ENCODE results near the gene NRXN3. TPM values are rescaled to one million over a fixed set of nuclear protein-coding genes. Genes with fewer than 3 reads are reported as not detected.

NRXN3 gene
- total RNA-seq, 4 donors from 2014 or later, result 0.56 to 1.6 (median 1.1) TPM

DNA sequence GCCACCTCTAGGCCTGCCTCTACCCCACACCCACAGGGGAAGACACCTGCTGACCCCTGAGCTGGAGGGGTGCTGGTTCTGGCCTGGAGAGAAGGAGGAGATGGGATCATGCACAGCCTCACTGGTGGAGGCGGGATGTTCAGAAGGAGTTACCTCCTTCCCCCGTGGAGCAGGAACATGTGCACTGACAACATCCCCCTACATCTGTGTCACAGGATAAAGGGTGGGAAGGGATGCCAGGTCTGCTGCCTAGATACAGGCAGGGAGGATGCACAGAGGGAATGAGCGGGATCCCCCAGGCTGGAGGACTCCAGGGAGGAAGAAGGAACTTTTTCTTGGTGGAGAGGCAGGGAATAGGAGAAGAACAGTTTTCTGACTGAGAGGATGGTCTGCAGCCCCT, 8.8 kb downstream of the NRXN3 start:
- Histone ChIP-seq H3K27me3 (no peaks in the 10 kb centered on the region), H3K27ac (no peak overlapping the region), H3K36me3 (no peaks in the 10 kb centered on the region), H3K4me1 (no peaks in the 10 kb centered on the region), H3K9me3 (no peaks in the 10 kb centered on the region), H3K4me3 (replicated peaks in 1 of 3) (no peak overlapping the region)
- intact Hi-C loops (cut with DNase I), result no loop called here
- no peak for DNase-seq
- TF ChIP-seq, protein P1, sequence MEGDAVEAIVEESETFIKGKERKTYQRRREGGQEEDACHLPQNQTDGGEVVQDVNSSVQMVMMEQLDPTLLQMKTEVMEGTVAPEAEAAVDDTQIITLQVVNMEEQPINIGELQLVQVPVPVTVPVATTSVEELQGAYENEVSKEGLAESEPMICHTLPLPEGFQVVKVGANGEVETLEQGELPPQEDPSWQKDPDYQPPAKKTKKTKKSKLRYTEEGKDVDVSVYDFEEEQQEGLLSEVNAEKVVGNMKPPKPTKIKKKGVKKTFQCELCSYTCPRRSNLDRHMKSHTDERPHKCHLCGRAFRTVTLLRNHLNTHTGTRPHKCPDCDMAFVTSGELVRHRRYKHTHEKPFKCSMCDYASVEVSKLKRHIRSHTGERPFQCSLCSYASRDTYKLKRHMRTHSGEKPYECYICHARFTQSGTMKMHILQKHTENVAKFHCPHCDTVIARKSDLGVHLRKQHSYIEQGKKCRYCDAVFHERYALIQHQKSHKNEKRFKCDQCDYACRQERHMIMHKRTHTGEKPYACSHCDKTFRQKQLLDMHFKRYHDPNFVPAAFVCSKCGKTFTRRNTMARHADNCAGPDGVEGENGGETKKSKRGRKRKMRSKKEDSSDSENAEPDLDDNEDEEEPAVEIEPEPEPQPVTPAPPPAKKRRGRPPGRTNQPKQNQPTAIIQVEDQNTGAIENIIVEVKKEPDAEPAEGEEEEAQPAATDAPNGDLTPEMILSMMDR (IDR thresholded peaks at IDR 0.05), result no peak
- no peak for TF ChIP-seq POLR2A (IDR thresholded peaks at IDR 0.05)
- 70 to 74% methylated on average over 3 of the region's 3 CpGs for WGBS, 2 donors

DNA sequence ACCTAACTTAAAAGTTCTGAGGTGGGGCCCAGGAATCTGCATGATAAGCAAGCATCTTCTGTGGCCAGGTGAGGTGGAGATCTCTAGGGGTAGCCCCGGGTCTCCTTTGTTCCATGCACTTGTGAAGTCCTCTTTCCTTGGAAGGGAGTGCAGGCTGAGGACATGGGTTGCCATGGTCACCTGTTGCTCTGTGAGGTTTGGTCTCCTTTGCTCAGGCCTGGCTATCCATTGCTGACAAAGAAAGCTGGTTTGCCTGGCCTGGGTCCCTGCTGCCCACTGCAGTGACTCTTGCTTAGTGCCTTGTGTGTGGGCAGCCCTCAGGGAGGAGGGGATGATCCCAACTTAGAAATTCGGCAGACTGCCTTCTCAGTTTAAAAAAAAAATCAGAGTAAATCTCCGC, 11.1 kb downstream of the NRXN3 start:
- no peaks in the 10 kb centered on the region for H3K27me3 ChIP-seq
- 60 to 70% methylated on average over 2 to 3 of the region's 3 CpGs for WGBS, 2 donors
- no peaks in the 10 kb centered on the region for H3K4me1 ChIP-seq
- DNase-seq, result no peak
- TF ChIP-seq, protein P1 (IDR thresholded peaks at IDR 0.05), result no peak
- TF ChIP-seq POLR2A (IDR thresholded peaks at IDR 0.05), result no peak
- H3K36me3 ChIP-seq, result no peaks in the 10 kb centered on the region
- H3K9me3 ChIP-seq, result no peaks in the 10 kb centered on the region
- H3K27ac ChIP-seq, result no peak overlapping the region
- H3K4me3 ChIP-seq (replicated peaks in 1 of 3), result no peak overlapping the region
- intact Hi-C loops (cut with DNase I), result no loop called here

DNA sequence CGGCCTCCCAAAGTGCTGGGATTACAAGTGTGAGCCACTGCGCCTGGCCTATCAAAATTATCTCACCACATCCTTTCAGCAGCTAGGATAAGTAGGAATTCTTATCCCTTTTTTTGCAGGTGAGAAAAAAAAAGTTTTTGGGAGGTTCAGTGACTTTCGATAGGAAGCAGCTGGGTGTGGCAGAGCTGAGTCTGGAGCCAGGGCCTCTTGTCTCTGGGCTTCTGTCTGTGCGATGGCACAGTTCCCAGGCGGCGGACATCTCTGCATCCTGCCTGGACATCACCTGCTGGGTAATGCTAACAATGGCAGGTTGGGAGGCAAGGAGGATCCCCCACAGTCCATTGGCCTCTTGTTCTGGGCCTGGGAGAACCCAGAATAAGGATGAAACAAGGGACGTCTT, 12.5 kb downstream of the NRXN3 start:
- Histone ChIP-seq H3K9me3 (no peaks in the 10 kb centered on the region), H3K36me3 (no peaks in the 10 kb centered on the region), H3K4me3 (replicated peaks in 1 of 3) (no peak overlapping the region), H3K27me3 (no peaks in the 10 kb centered on the region), H3K4me1 (no peaks in the 10 kb centered on the region), H3K27ac (no peak overlapping the region)
- 82 to 90% methylated on average over 7 of the region's 7 CpGs for WGBS, 2 donors
- no peak for DNase-seq
- intact Hi-C loops (cut with DNase I), result no loop called here
- TF ChIP-seq, protein P1 (IDR thresholded peaks at IDR 0.05), result no peak
- TF ChIP-seq POLR2A (IDR thresholded peaks at IDR 0.05), result no peak

DNA sequence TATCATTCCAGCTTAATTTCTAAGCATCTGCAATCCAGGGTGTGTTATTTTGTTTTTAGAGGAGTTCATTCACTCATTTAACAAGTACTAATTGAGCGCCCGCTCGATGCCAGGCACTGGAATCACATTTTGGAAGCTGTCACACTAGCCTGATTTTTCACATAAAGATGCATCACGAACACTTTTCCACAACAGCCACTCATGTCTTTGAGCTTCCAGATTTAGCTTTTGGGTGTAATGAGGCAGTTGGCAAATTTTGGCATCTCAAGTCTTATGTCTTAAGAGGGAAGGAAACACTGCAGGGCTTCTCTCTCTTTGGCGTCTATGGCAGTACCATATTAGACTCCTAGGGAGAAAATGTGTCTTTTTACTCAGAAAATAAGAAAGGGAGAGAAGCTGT, 14.0 kb downstream of the NRXN3 start:
- H3K27ac ChIP-seq, result no peak overlapping the region
- no peak overlapping the region for H3K4me3 ChIP-seq (replicated peaks in 1 of 3)
- no peak for DNase-seq
- 91 to 94% methylated on average over 5 of the region's 5 CpGs for WGBS, 2 donors
- TF ChIP-seq, protein P1 (IDR thresholded peaks at IDR 0.05), result no peak
- no peak for TF ChIP-seq POLR2A (IDR thresholded peaks at IDR 0.05)
- no peaks in the 10 kb centered on the region for H3K9me3 ChIP-seq
- no peaks in the 10 kb centered on the region for H3K27me3 ChIP-seq
- no peaks in the 10 kb centered on the region for H3K36me3 ChIP-seq
- H3K4me1 ChIP-seq, result no peaks in the 10 kb centered on the region
- intact Hi-C loops (cut with DNase I), result no loop called here

DNA sequence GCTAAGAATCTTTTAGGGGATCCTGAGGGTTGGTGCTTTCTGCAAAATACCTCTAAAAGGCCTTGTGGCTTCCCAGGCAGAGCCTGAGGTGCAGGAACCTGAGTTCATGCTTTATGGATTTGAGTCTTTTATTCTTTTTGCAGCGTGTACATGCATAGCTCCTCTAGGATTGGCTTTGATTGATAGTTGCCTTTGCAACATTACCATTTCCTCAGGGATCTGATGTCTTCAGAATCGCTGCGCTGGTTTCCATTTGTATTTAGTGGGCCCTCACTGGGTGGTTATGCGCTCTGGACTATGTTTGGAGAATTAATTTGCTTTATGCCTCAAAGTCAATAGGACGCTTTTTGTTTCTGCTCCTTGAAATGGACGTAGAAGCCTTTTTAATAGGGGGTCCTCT, 16.1 kb downstream of the NRXN3 start:
- Histone ChIP-seq H3K27ac (no peak overlapping the region), H3K4me1 (no peaks in the 10 kb centered on the region), H3K36me3 (no peaks in the 10 kb centered on the region), H3K4me3 (replicated peaks in 1 of 3) (no peak overlapping the region), H3K27me3 (no peaks in the 10 kb centered on the region), H3K9me3 (no peaks in the 10 kb centered on the region)
- no peak for TF ChIP-seq POLR2A (IDR thresholded peaks at IDR 0.05)
- TF ChIP-seq, protein P1 (IDR thresholded peaks at IDR 0.05), result no peak
- WGBS, 2 donors, result 87% methylated on average over 6 of the region's 6 CpGs
- intact Hi-C loops (cut with DNase I), result no loop called here
- DNase-seq, result no peak
